HepG2 (cell line): ENCODE measurements around the gene CCDC183. TPM values are rescaled to one million over a fixed set of nuclear protein-coding genes. Genes with fewer than 3 reads are reported as not detected.
"Not testable (repeated sequence)": the region's sequence is repeated elsewhere in the genome, so short reads cannot be mapped to it uniquely, and the experiment has no call there.

ENCODE experiments used
- ATF1 ChIP-seq: IDR thresholded peaks from 2 replicates; pipeline ENCODE4 v1.6.1; 2016; ENCODE audit warnings: mild to moderate bottlenecking, control low read depth
- CREM ChIP-seq, 2 experiments: sonication (generic) in 1 of 2; formaldehyde crosslinking in 1 of 2; IDR thresholded peaks; 2 replicates each; pipeline versions ENCODE4 v1.4.0 to v1.6.1; 2016 to 2020; ENCODE audit warnings: antibody characterized with exemption in 1 of 2, mild to moderate bottlenecking in 1 of 2, missing genetic modification reagents in 1 of 2
- CTCF ChIP-seq: sonication (generic); formaldehyde crosslinking; IDR thresholded peaks from 2 replicates; pipeline ENCODE4 v1.5.0; 2020; ENCODE audit warnings: mild to moderate bottlenecking, missing genetic modification reagents, moderate library complexity
- FOSL2 ChIP-seq: sonication (generic); formaldehyde crosslinking; IDR thresholded peaks from 2 replicates; pipeline ENCODE4 v1.4.0; 2020; ENCODE audit warnings: missing genetic modification reagents
- GATAD2A ChIP-seq: IDR thresholded peaks from 2 replicates; pipeline ENCODE4 v1.6.1; 2016
- SAP130 ChIP-seq: IDR thresholded peaks from 2 replicates; pipeline ENCODE4 v1.6.1; 2016; ENCODE audit warnings: low read depth
- STAG1 ChIP-seq: sonication (generic); formaldehyde crosslinking; IDR thresholded peaks from 2 replicates; pipeline ENCODE4 v1.4.0; 2020; ENCODE audit warnings: missing genetic modification reagents
- THAP11 ChIP-seq: IDR thresholded peaks from 2 replicates; pipeline ENCODE4 v1.6.1; 2016; ENCODE audit warnings: missing biosample characterization, missing genetic modification reagents
- ZBTB38 ChIP-seq: sonication (generic); formaldehyde crosslinking; IDR thresholded peaks from 2 replicates; pipeline ENCODE4 v1.5.1; 2020; ENCODE audit warnings: mild to moderate bottlenecking, missing genetic modification reagents
- ZNF317 ChIP-seq: sonication (generic); formaldehyde crosslinking; IDR thresholded peaks from 2 replicates; pipeline ENCODE4 v1.5.0; 2020; ENCODE audit warnings: mild to moderate bottlenecking, missing genetic modification reagents
- polyA plus RNA-seq, 8 experiments: library from polyadenylated mRNA; depleted of rRNA in 3 of 8; stranded (reverse) in 7 of 8; unstranded in 1 of 8; fragments of >200 nt; fragmentation: Illumina TruSeq in 4 of 8; extraction: Trizol in 4 of 8; gene quantifications; 2 replicates each; pipeline versions ENCODE4 v1.2.1 to v1.2.3, GENCODE V29; 2011 to 2016; ENCODE audit warnings: low read depth in 4 of 8, missing spikeins in 1 of 8, mixed read lengths in 1 of 8; ENCODE audit not compliant: insufficient read depth in 1 of 8
- total RNA-seq, 5 experiments: library from RNA; depleted of rRNA; stranded (reverse); fragments of >200 nt; fragmentation: Illumina TruSeq; extraction: Trizol; gene quantifications; 2 replicates each; pipeline ENCODE4 v1.2.3, GENCODE V29; 2016; ENCODE audit warnings: low read depth in 1 of 5
- TF ChIP-seq, protein P1 (sequence below): sonication (generic); formaldehyde crosslinking; IDR thresholded peaks from 2 replicates; pipeline ENCODE4 v1.4.0; 2020; ENCODE audit warnings: missing genetic modification reagents

The CCDC183 gene
- total and polyA plus RNA-seq, 2 of the 13 experiments (the other 11 are each of a cell fraction or from before 2014, with no cell fraction given), result 5.0 to 66.4 TPM

- TF ChIP-seq CTCF (CRISPR knock-in tag), result peak; percentile 77
- 0 out of 2 replicates have a peak, but pooled peaks have one; percentile 28 for TF ChIP-seq CREM (IDR thresholded peaks at IDR 0.05)
- not testable (repeated sequence) for TF ChIP-seq CREM (CRISPR knock-in tag; IDR thresholded peaks at IDR 0.05)
- TF ChIP-seq ZBTB38 (CRISPR knock-in tag), result 0 out of 2 replicates have a peak, but pooled peaks have one; percentile 24
- peak; percentile 52 for TF ChIP-seq SAP130 (CRISPR knock-in tag)
- TF ChIP-seq ZNF317, result peak; percentile 55; the same call in 1 of the 2 replicates
- 0 out of 2 replicates have a peak, but pooled peaks have one; percentile 8 for TF ChIP-seq GATAD2A (CRISPR knock-in tag)
- peak; percentile 88 for TF ChIP-seq FOSL2 (CRISPR knock-in tag)
- TF ChIP-seq, protein P1, sequence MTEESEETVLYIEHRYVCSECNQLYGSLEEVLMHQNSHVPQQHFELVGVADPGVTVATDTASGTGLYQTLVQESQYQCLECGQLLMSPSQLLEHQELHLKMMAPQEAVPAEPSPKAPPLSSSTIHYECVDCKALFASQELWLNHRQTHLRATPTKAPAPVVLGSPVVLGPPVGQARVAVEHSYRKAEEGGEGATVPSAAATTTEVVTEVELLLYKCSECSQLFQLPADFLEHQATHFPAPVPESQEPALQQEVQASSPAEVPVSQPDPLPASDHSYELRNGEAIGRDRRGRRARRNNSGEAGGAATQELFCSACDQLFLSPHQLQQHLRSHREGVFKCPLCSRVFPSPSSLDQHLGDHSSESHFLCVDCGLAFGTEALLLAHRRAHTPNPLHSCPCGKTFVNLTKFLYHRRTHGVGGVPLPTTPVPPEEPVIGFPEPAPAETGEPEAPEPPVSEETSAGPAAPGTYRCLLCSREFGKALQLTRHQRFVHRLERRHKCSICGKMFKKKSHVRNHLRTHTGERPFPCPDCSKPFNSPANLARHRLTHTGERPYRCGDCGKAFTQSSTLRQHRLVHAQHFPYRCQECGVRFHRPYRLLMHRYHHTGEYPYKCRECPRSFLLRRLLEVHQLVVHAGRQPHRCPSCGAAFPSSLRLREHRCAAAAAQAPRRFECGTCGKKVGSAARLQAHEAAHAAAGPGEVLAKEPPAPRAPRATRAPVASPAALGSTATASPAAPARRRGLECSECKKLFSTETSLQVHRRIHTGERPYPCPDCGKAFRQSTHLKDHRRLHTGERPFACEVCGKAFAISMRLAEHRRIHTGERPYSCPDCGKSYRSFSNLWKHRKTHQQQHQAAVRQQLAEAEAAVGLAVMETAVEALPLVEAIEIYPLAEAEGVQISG (CRISPR knock-in tag), result 0 out of 2 replicates have a peak, but pooled peaks have one; percentile 14
- TF ChIP-seq STAG1, result peak; percentile 56
- 0 out of 2 replicates have a peak, but pooled peaks have one; percentile 41 for TF ChIP-seq ATF1
- TF ChIP-seq THAP11 (CRISPR knock-in tag), result 0 out of 2 replicates have a peak, but pooled peaks have one; percentile 30
- TF ChIP-seq, all 625 proteins: peak for 21; not testable (repeated sequence) for 604
Measured at GRCh38 chr9:136766410-136767120, 29.6 kb upstream of the CCDC183 start (continued).
